Nasal cavity respiratory epithelium epithelial cell of viscerocranial mucosa (primary cell): ENCODE data around the gene BBIP1. TPM values are rescaled to one million over a fixed set of nuclear protein-coding genes. Genes with fewer than 3 reads are reported as not detected.

Source experiments
- total RNA-seq: library from RNA; depleted of rRNA; stranded (reverse); fragments of >200 nt; gene quantifications from 2 replicates; pipeline ENCODE4 v1.2.3, GENCODE V29; 2014

BBIP1 gene, protein sequence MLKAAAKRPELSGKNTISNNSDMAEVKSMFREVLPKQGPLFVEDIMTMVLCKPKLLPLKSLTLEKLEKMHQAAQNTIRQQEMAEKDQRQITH
- total RNA-seq: 10.9 and 13.3 TPM in 2 replicates

DNA sequence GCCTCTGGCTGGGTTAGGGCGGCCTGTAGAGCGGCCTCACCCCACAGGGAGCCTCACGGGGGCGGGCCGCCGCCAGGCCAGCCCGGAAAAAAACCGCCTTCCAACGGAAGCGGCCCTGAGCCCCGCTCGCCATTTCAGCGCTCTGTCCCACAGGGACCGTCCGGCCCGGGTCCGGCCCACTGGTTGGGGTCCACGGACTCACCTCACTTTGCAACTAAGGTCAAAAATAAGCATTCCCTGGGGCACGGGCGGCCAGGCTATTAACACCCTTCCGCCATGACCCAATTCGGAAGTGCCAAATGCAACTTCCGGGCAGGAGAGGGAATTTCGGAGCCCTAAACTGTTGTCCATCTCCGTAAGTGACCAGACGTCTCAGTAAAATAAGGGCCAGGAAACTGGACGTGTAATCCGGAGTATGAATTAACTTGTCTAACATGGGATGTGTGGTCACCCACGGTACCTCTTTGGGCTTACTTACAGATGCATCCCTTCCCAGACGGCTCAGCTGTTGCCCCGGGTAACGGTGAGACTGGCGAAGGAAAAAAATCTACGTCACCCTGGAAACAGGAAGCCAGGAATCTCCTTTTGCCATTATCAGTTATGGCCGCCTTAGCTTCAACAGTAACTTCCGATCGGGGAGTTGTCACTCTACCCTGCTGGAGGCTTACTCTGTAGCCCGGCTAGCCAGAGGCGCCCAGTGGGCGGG lies at the start of gene BBIP1:
Gene BBIP1 (minus strand): TSS at position 538 of the 706 bp plus-strand sequence. CDS start 1,023 bp downstream, outside the sequence.

DNA sequence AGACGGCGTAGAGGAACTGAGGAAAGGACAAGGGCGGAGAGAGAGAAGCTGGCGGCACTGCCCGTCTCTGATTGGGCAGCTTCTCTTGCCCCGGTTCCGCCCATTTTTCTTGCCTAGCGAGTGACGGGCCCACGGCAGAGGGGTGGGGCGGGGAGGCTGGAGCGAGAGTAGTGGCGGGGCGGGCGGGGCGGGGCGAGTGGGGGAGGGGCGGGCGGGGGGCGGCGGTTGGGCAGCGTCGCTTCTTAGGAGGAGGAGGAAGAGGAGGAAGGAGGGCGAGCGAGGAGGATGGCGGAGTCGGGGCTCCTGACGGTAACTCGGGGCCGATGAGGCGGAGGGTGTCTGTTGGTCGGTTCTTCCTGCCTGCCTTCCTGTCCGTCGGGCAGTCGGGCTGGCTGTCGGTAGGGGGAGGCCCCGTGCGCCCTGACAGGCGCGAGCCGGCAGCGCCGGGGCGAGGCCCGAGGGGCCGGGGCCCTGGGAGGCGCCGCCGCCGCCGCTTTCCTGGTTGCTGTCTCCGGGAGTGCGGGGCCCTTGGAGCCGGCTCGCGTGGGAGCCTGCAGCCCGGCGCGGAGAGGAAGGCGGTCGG lies 460 bp upstream of the BBIP1 start, which contains the start of gene SHOC2:
Gene SHOC2 (plus strand): TSS at position 256 of the 583 bp plus-strand sequence. CDS start 44,755 bp downstream, outside the sequence.

GRCh38 chr10:110871298-110872084 lies 47.5 kb downstream of the BBIP1 start, which contains the start of gene PDCD4:
Gene PDCD4, plus strand, starts transcription at chr10:110871928. Its CDS starts 4,100 bp downstream, at chr10:110876028.

Other genes with a start within 250 kb of the BBIP1 start
- 78.6 and 246 TPM in 2 replicates for gene PDCD4, start 47.3 kb downstream of the BBIP1 start, total RNA-seq
- gene SHOC2, start 424 bp upstream of the BBIP1 start, total RNA-seq: 52.3 and 54.2 TPM in 2 replicates
- not detected in 2 replicates for gene ADRA2A, start 157.8 kb upstream of the BBIP1 start, total RNA-seq